Loucy (cell line): Measurements from ENCODE around the gene NSMCE1.

Experiments
- H2AFZ ChIP-seq: fragments of 200-600 bp; sonication (generic); 2 replicates; pipeline ENCODE4 v1.6.0; 2016; ENCODE audit warnings: antibody characterized with exemption, mild to moderate bottlenecking, low read length, moderate library complexity
- H3F3A ChIP-seq: fragments of 200-600 bp; 2 replicates; pipeline ENCODE4 v1.6.0; 2016; ENCODE audit warnings: antibody characterized with exemption, low read depth, mild to moderate bottlenecking
- H3K27me3 ChIP-seq: fragments of 200-600 bp; sonication (generic); 2 replicates; pipeline ENCODE4 v1.6.1; 2014; ENCODE audit warnings: low read length, mild to moderate bottlenecking; ENCODE audit not compliant: insufficient read depth, poor library complexity, severe bottlenecking
- H3K36me3 ChIP-seq: fragments of 200-600 bp; sonication (generic); 2 replicates; pipeline ENCODE4 v1.6.1; 2016; ENCODE audit warnings: low read length; ENCODE audit not compliant: insufficient read depth
- H3K4me1 ChIP-seq: fragments of 200-600 bp; sonication (generic); 2 replicates; pipeline ENCODE4 v1.5.1; 2014; ENCODE audit warnings: low read length, mild to moderate bottlenecking; ENCODE audit not compliant: insufficient read depth, poor library complexity, severe bottlenecking
- H3K4me2 ChIP-seq: fragments of 200-600 bp; sonication (generic); 2 replicates; pipeline ENCODE4 v1.6.0; 2014; ENCODE audit warnings: antibody characterized with exemption, low read length, low read depth, mild to moderate bottlenecking; ENCODE audit not compliant: poor library complexity, severe bottlenecking
- H3K4me3 ChIP-seq: fragments of 200-600 bp; sonication (generic); 2 replicates; pipeline ENCODE4 v1.5.1; 2014; ENCODE audit warnings: low read length, mild to moderate bottlenecking, mixed read lengths; ENCODE audit not compliant: poor library complexity, severe bottlenecking
- H3K79me2 ChIP-seq: fragments of 200-600 bp; sonication (generic); 2 replicates; pipeline ENCODE4 v1.6.1; 2014; ENCODE audit warnings: low read length; ENCODE audit not compliant: insufficient read depth
- H3K9ac ChIP-seq: fragments of 200-600 bp; sonication (generic); 2 replicates; pipeline ENCODE4 v1.6.0; 2014; ENCODE audit warnings: mild to moderate bottlenecking, low read depth, low read length, moderate library complexity; ENCODE audit not compliant: poor library complexity, severe bottlenecking
- H3K9me2 ChIP-seq: fragments of 200-600 bp; sonication (generic); replicated peaks from 2 replicates; pipeline ENCODE4 v1.6.1; 2016; ENCODE audit warnings: low read depth, low read length, mixed read lengths
- H3K9me3 ChIP-seq: fragments of 200-600 bp; sonication (generic); 2 replicates; pipeline ENCODE4 v1.6.1; 2014; ENCODE audit warnings: mild to moderate bottlenecking, antibody characterized with exemption, low read length, low read depth; ENCODE audit not compliant: insufficient read depth
- H4K20me1 ChIP-seq: fragments of 200-600 bp; sonication (generic); 2 replicates; pipeline ENCODE4 v1.6.0; 2014; ENCODE audit warnings: antibody characterized with exemption, low read length, mild to moderate bottlenecking; ENCODE audit not compliant: insufficient read depth, poor library complexity, severe bottlenecking
- CTCF ChIP-seq: fragments of 200-600 bp; sonication (generic); conservative IDR thresholded peaks from 2 replicates; pipeline ENCODE4 v1.5.1; 2014; ENCODE audit warnings: mild to moderate bottlenecking, antibody characterized with exemption, low read length
- EZH2phosphoT487 ChIP-seq: fragments of 200-600 bp; IDR thresholded peaks from 2 replicates; pipeline ENCODE4 v1.6.1; 2018; ENCODE audit warnings: antibody characterized with exemption, mild to moderate bottlenecking, moderate library complexity, borderline replicate concordance

NSMCE1 gene

GRCh38 chr16:27205423-27206065 is 63.0 kb downstream of the NSMCE1 start:
- TF ChIP-seq CTCF: no peak
- TF ChIP-seq EZH2phosphoT487: no peak
- H3K4me3 ChIP-seq: no peak overlapping the region
- peaks cover 3% of the 10 kb centered on the region; the same call in 1 of the 2 replicates for H3K36me3 ChIP-seq
- H3K9me2 ChIP-seq: no peaks in the 10 kb centered on the region
- no peaks in the 10 kb centered on the region for H3K9me3 ChIP-seq
- H3K79me2 ChIP-seq: peaks cover 22% of the 10 kb centered on the region
- H3K4me1 ChIP-seq: peaks cover 19% of the 10 kb centered on the region
- no peaks in the 10 kb centered on the region for H4K20me1 ChIP-seq
- H3K4me2 ChIP-seq: peak overlapping the region; percentile 95
- H3F3A ChIP-seq: no peaks in the 10 kb centered on the region
- no peak overlapping the region for H2AFZ ChIP-seq
- peak overlapping the region; percentile 98 for H3K9ac ChIP-seq
- H3K27me3 ChIP-seq: no peaks in the 10 kb centered on the region

- peak overlapping the region; percentile 59; the same call in 1 of the 2 replicates for H2AFZ ChIP-seq
Observed at GRCh38 chr16:27204312-27204915, 64.2 kb downstream of the NSMCE1 start.

GRCh38 chr16:27203507-27204311 is 64.9 kb downstream of the NSMCE1 start, which contains the start of gene KDM8:
KDM8 (plus strand) TSS chr16:27203526; CDS start chr16:27210124, 6,598 bp downstream.
- no peaks in the 10 kb centered on the region for H3K9me3 ChIP-seq
- peak within 1 kb of the TSS; percentile 97 for H2AFZ ChIP-seq
- H3K4me2 ChIP-seq: peak within 1 kb of the TSS; percentile 97
- no peaks in the 10 kb centered on the region for H3K27me3 ChIP-seq
- H3K79me2 ChIP-seq: peaks cover 22% of the 10 kb centered on the region
- peak within 1 kb of the TSS; percentile 98 for H3K9ac ChIP-seq
- H4K20me1 ChIP-seq: no peaks in the 10 kb centered on the region
- H3K4me1 ChIP-seq: peaks cover 33% of the 10 kb centered on the region
- peak within 1 kb of the TSS; percentile 83 for H3K4me3 ChIP-seq
- no peaks in the 10 kb centered on the region for H3K36me3 ChIP-seq
- H3K9me2 ChIP-seq: no peaks in the 10 kb centered on the region
- no peak for TF ChIP-seq CTCF
- no peaks in the 10 kb centered on the region for H3F3A ChIP-seq

More at GRCh38 chr16:27204312-27204915, 64.2 kb downstream of the NSMCE1 start:
- no peaks in the 10 kb centered on the region for H3K9me3 ChIP-seq
- H3K79me2 ChIP-seq: peaks cover 22% of the 10 kb centered on the region
- TF ChIP-seq EZH2phosphoT487 (no peak), CTCF (no peak)
- H3K4me1 ChIP-seq: peaks cover 27% of the 10 kb centered on the region
- H3K9ac ChIP-seq: peak overlapping the region; percentile 98
- peak overlapping the region; percentile 83 for H3K4me3 ChIP-seq
- H3K4me2 ChIP-seq: peak overlapping the region; percentile 95
- H3K9me2 ChIP-seq: no peaks in the 10 kb centered on the region
- no peaks in the 10 kb centered on the region for H3K27me3 ChIP-seq
- no peaks in the 10 kb centered on the region for H3K36me3 ChIP-seq
- no peaks in the 10 kb centered on the region for H4K20me1 ChIP-seq
- H3F3A ChIP-seq: no peaks in the 10 kb centered on the region
